ENCODE data around the gene MUL1.

DNA sequence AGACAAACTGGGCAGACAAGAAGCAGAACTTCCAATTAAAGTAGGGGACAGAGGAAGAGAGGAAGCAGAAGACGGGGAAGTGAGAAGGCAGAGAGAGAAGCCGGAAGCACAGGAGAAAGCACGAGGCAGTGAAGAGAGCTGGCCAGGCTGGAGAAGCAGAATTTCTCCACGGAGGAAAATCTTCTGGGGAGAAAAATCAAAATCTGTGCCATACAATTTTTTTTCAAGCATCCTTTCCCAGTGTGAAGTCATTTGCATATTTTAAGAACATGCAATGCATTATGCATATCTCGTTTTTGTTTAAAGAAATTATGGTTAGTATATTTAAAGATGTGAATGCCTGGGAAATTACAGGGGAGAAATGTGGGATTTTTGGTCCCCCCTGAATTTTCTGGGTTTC, 14.6 kb downstream of the MUL1 start:
- TF ChIP-seq, protein P1, sequence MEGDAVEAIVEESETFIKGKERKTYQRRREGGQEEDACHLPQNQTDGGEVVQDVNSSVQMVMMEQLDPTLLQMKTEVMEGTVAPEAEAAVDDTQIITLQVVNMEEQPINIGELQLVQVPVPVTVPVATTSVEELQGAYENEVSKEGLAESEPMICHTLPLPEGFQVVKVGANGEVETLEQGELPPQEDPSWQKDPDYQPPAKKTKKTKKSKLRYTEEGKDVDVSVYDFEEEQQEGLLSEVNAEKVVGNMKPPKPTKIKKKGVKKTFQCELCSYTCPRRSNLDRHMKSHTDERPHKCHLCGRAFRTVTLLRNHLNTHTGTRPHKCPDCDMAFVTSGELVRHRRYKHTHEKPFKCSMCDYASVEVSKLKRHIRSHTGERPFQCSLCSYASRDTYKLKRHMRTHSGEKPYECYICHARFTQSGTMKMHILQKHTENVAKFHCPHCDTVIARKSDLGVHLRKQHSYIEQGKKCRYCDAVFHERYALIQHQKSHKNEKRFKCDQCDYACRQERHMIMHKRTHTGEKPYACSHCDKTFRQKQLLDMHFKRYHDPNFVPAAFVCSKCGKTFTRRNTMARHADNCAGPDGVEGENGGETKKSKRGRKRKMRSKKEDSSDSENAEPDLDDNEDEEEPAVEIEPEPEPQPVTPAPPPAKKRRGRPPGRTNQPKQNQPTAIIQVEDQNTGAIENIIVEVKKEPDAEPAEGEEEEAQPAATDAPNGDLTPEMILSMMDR (IDR thresholded peaks at IDR 0.05): no peak
- TF ChIP-seq POLR2A (IDR thresholded peaks at IDR 0.05) (no peak), POLR2AphosphoS5 (IDR thresholded peaks at IDR 0.05) (no peak)
